CD14-positive monocyte (primary cell): ENCODE results near the gene MRPL14. TPM values are rescaled to one million over a fixed set of nuclear protein-coding genes. Genes with fewer than 3 reads are reported as not detected.
A peak's percentile ranks its signal among the peaks of the same experiment; 100 is the strongest.

Experiments
- DNase-seq, 3 donors: peaks; one replicate each; pipeline ENCODE4 v3.0.0-alpha.2; 2011 to 2022
- H2AFZ ChIP-seq: 2 replicates; pipeline ENCODE4 v1.6.0; 2012; ENCODE audit warnings: mild to moderate bottlenecking, low read depth, low read length, inconsistent platforms; ENCODE audit not compliant: insufficient read depth, poor library complexity, severe bottlenecking
- H3K27ac ChIP-seq, 2 donors: 1 replicate in 1 of 2; 2 replicates in 1 of 2; pipeline ENCODE4 v1.5.1; 2012 to 2013; ENCODE audit warnings: low read length in 2 of 2, control low read depth in 1 of 2, inconsistent platforms in 1 of 2, low read depth in 1 of 2, mild to moderate bottlenecking in 1 of 2
- H3K27me3 ChIP-seq, 2 donors: one replicate each; pipeline versions ENCODE4 v1.6.0 to v1.6.1; 2011 to 2013; ENCODE audit warnings: low read length in 2 of 2; ENCODE audit not compliant: control insufficient read depth in 2 of 2, insufficient read depth in 2 of 2
- H3K36me3 ChIP-seq, 2 donors: replicated peaks in 1 of 2; 1 replicate in 1 of 2; 2 replicates in 1 of 2; pipeline versions ENCODE4 v1.5.1 to v1.6.1; 2012 to 2013; ENCODE audit warnings: low read length in 2 of 2, control low read depth in 1 of 2, inconsistent platforms in 1 of 2, mild to moderate bottlenecking in 1 of 2; ENCODE audit not compliant: insufficient read depth in 2 of 2, control insufficient read depth in 1 of 2
- H3K4me1 ChIP-seq, 2 donors: 1 replicate in 1 of 2; 2 replicates in 1 of 2; pipeline versions ENCODE4 v1.5.1 to v1.6.1; 2012 to 2013; ENCODE audit warnings: low read length in 2 of 2, control low read depth in 1 of 2, inconsistent platforms in 1 of 2, mild to moderate bottlenecking in 1 of 2, moderate library complexity in 1 of 2; ENCODE audit not compliant: insufficient read depth in 2 of 2, control insufficient read depth in 1 of 2
- H3K4me2 ChIP-seq: replicated peaks from 2 replicates; pipeline ENCODE3; 2012; ENCODE audit warnings: low read length, moderate library complexity, mild to moderate bottlenecking; ENCODE audit not compliant: poor library complexity, severe bottlenecking; ENCODE audit errors: extremely low read depth
- H3K4me3 ChIP-seq, 3 experiments: fragments of 200-600 bp in 1 of 3; sonication (generic) in 1 of 3; replicated peaks in 1 of 3; 1 replicate in 2 of 3; 2 replicates in 1 of 3; pipeline ENCODE4 v1.5.1; 2011 to 2013; ENCODE audit warnings: low read length in 3 of 3, mild to moderate bottlenecking in 3 of 3, control low read depth in 2 of 3, low read depth in 2 of 3, inconsistent platforms in 1 of 3, moderate library complexity in 1 of 3
- H3K79me2 ChIP-seq: 2 replicates; pipeline ENCODE4 v1.6.0; 2012; ENCODE audit warnings: mild to moderate bottlenecking, control low read depth, inconsistent platforms, low read length, moderate library complexity; ENCODE audit not compliant: insufficient read depth
- H3K9ac ChIP-seq: 2 replicates; pipeline ENCODE4 v1.6.0; 2017; ENCODE audit warnings: low read length, mild to moderate bottlenecking; ENCODE audit not compliant: insufficient read depth, poor library complexity, severe bottlenecking
- H3K9me3 ChIP-seq, 2 donors: replicated peaks in 1 of 2; 1 replicate in 1 of 2; 2 replicates in 1 of 2; pipeline versions ENCODE4 v1.5.1 to v1.6.1; 2012 to 2013; ENCODE audit warnings: low read length in 2 of 2, control low read depth in 1 of 2; ENCODE audit not compliant: control insufficient read depth in 1 of 2, insufficient read depth in 1 of 2
- H4K20me1 ChIP-seq: 2 replicates; pipeline ENCODE4 v1.6.0; 2012; ENCODE audit warnings: mild to moderate bottlenecking, low read length, control low read depth, moderate library complexity; ENCODE audit not compliant: insufficient read depth
- H3K27ac Mint-ChIP-seq, 7 donors: one replicate each; pipeline ENCODE4 v1.8.0; 2020; ENCODE audit warnings: mild to moderate bottlenecking in 7 of 7, mixed read lengths in 7 of 7, moderate library complexity in 6 of 7, inconsistent platforms in 2 of 7
- H3K27me3 Mint-ChIP-seq, 3 donors: one replicate each; pipeline ENCODE4 v1.8.0; 2021 to 2022; ENCODE audit warnings: low read depth in 3 of 3, mild to moderate bottlenecking in 3 of 3, mixed read lengths in 3 of 3, moderate library complexity in 3 of 3, inconsistent platforms in 1 of 3
- H3K36me3 Mint-ChIP-seq, 2 donors: one replicate each; pipeline ENCODE4 v1.8.0; 2020; ENCODE audit warnings: mixed read lengths in 2 of 2, inconsistent platforms in 1 of 2, mild to moderate bottlenecking in 1 of 2
- H3K4me1 Mint-ChIP-seq: one replicate; pipeline ENCODE4 v1.8.0; 2020; ENCODE audit warnings: mild to moderate bottlenecking, mixed read lengths
- H3K4me3 Mint-ChIP-seq, 2 donors: one replicate each; pipeline ENCODE4 v1.8.0; 2020; ENCODE audit warnings: mild to moderate bottlenecking in 2 of 2, mixed read lengths in 2 of 2, moderate library complexity in 1 of 2
- H3K9me3 Mint-ChIP-seq, 7 donors: one replicate each; pipeline ENCODE4 v1.8.0; 2020 to 2022; ENCODE audit warnings: mixed read lengths in 7 of 7, mild to moderate bottlenecking in 6 of 7, moderate library complexity in 6 of 7, inconsistent platforms in 2 of 7
- WGBS: methylation state at CpG from one replicate; pipeline ENCODE4 v1.1.5; 2013; ENCODE audit warnings: missing lambda C conversion rate; ENCODE audit not compliant: insufficient coverage; 5-methylcytosine and 5-hydroxymethylcytosine counted together
- intact Hi-C, 2 donors: fragments of 100-400 bp; cut with micrococcal nuclease; formaldehyde crosslinking; loops; one replicate each; pipeline versions ENCODE4 v1.15.0 to v1.15.1; 2023
- polyA plus RNA-seq, 3 donors: library from polyadenylated mRNA; depleted of rRNA in 1 of 3; unstranded in 2 of 3; stranded (reverse) in 1 of 3; fragments of 300-500 nt in 2 of 3; fragments of >200 nt in 1 of 3; fragmentation: Illumina TruSeq in 2 of 3; gene quantifications; 1 replicate in 2 of 3; 2 replicates in 1 of 3; pipeline ENCODE4 v1.2.3, GENCODE V29; 2012 to 2021
- TF ChIP-seq, protein P1 (sequence below): fragments of 200-600 bp; IDR thresholded peaks from one replicate; pipeline ENCODE4 v1.8.0; 2022; ENCODE audit warnings: antibody characterized with exemption, mild to moderate bottlenecking

The MRPL14 gene
- polyA plus RNA-seq, 3 donors, result 18.5 to 91.5 (median 78.2) TPM

GRCh38 chr6:44161997-44162338 is 34.7 kb upstream of the MRPL14 start:
- WGBS, result 85% methylated on average over 6 of the region's 8 CpGs

GRCh38 chr6:44158770-44159228 is 31.5 kb upstream of the MRPL14 start, which contains the start of gene CAPN11:
Gene CAPN11 (plus strand): TSS chr6:44158820. CDS start chr6:44158849, 29 bp downstream.
- 86% methylated on average over 1 of the region's 5 CpGs for WGBS
- Mint-ChIP-seq H3K4me1 (peaks cover 4% of the 10 kb centered on the region), H3K4me3 (no peak within 1 kb of the TSS), H3K9me3 (peaks cover 0 to 4% (median 0%) of the 10 kb centered on the region in 7 donors), H3K27me3 (peaks cover 2 to 5% (median 3%) of the 10 kb centered on the region in 3 donors), H3K27ac (peak within 1 kb of the TSS in 3 of 7 donors; percentile 33 to 84 (median 61)), H3K36me3 (no peaks in the 10 kb centered on the region)
- intact Hi-C loops, result no loop called here
- no peaks in the 10 kb centered on the region for H3K9me3 ChIP-seq
- no peaks in the 10 kb centered on the region for H4K20me1 ChIP-seq
- H3K79me2 ChIP-seq, result no peaks in the 10 kb centered on the region
- DNase-seq, result no peak
- no peaks in the 10 kb centered on the region for H3K4me1 ChIP-seq
- H2AFZ ChIP-seq, result no peak within 1 kb of the TSS
- TF ChIP-seq, protein P1, sequence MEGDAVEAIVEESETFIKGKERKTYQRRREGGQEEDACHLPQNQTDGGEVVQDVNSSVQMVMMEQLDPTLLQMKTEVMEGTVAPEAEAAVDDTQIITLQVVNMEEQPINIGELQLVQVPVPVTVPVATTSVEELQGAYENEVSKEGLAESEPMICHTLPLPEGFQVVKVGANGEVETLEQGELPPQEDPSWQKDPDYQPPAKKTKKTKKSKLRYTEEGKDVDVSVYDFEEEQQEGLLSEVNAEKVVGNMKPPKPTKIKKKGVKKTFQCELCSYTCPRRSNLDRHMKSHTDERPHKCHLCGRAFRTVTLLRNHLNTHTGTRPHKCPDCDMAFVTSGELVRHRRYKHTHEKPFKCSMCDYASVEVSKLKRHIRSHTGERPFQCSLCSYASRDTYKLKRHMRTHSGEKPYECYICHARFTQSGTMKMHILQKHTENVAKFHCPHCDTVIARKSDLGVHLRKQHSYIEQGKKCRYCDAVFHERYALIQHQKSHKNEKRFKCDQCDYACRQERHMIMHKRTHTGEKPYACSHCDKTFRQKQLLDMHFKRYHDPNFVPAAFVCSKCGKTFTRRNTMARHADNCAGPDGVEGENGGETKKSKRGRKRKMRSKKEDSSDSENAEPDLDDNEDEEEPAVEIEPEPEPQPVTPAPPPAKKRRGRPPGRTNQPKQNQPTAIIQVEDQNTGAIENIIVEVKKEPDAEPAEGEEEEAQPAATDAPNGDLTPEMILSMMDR, result no peak
- no peak within 1 kb of the TSS for H3K4me3 ChIP-seq
- H3K27ac ChIP-seq, result no peak within 1 kb of the TSS
- H3K4me2 ChIP-seq, result no peak within 1 kb of the TSS
- no peaks in the 10 kb centered on the region for H3K36me3 ChIP-seq
- H3K9ac ChIP-seq, result peak within 1 kb of the TSS; percentile 8
- no peaks in the 10 kb centered on the region for H3K27me3 ChIP-seq

More at GRCh38 chr6:44161997-44162338, 34.7 kb upstream of the MRPL14 start:
- no peak overlapping the region for H2AFZ ChIP-seq
- no peaks in the 10 kb centered on the region for H3K36me3 ChIP-seq
- H3K36me3 Mint-ChIP-seq, result no peaks in the 10 kb centered on the region
- H3K4me1 Mint-ChIP-seq, result peaks cover 8% of the 10 kb centered on the region
- no peak overlapping the region for H3K4me3 Mint-ChIP-seq
- H3K9me3 Mint-ChIP-seq, result no peaks in the 10 kb centered on the region
- no peak overlapping the region for H3K4me2 ChIP-seq
- intact Hi-C loops, result no loop called here
- no peak overlapping the region for H3K4me3 ChIP-seq
- peaks cover 0 to 6% of the 10 kb centered on the region in 2 donors for H3K4me1 ChIP-seq
- peaks cover 4 to 13% (median 7%) of the 10 kb centered on the region in 3 donors for H3K27me3 Mint-ChIP-seq
- no peak overlapping the region for H3K27ac Mint-ChIP-seq
- no peaks in the 10 kb centered on the region for H3K79me2 ChIP-seq
- H3K27me3 ChIP-seq, result no peaks in the 10 kb centered on the region
- no peaks in the 10 kb centered on the region for H3K9me3 ChIP-seq
- TF ChIP-seq, protein P1, result no peak
- no peak for DNase-seq
- H3K9ac ChIP-seq, result no peak overlapping the region
- no peaks in the 10 kb centered on the region for H4K20me1 ChIP-seq
- H3K27ac ChIP-seq, result no peak overlapping the region
